GM10266 (cell line): ENCODE data around the gene RPSA.

Source experiments
- DNase-seq: peaks from one replicate; pipeline ENCODE4 v3.0.0; 2012; ENCODE audit errors: extremely low spot score
- TF ChIP-seq, protein P1 (sequence below): IDR thresholded peaks from 2 replicates; pipeline ENCODE4 v1.5.1; 2012; ENCODE audit warnings: mild to moderate bottlenecking, low read depth; ENCODE audit not compliant: control insufficient read depth, insufficient read depth; ENCODE audit errors: missing control alignments

Gene RPSA

DNA sequence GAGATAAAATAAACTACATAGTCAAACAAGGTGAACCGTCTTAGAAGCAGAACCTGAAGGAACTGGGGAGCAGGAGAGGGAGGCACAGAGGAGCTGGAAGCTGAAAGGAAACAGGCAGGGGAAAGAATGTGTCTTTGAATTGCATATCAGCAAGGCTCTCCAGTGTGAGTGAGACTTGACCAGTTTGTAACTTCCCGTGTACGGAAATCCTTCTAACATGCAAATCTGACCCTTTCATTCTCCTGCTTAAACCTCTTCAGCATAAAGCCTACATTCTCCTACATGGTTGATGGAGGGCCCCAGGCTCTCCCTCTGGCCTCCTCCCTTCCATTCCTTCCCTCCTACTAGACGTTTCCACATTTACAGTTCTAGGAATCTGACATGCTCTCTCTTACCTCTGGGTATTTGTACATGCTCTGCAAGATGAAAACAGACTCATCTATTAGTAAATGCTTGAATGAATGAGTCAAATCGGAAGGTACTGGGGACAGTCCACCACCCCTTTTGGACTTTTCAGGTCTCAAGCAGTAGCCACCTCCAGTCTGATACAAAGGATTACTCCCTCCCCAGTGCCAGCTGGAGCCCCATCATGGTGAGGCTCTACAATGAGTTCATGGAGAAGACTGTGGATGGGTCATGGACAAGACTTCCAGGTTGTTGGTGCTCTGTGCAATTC, 29.4 kb upstream of the RPSA start:
- DNase-seq: no peak
- TF ChIP-seq, protein P1, sequence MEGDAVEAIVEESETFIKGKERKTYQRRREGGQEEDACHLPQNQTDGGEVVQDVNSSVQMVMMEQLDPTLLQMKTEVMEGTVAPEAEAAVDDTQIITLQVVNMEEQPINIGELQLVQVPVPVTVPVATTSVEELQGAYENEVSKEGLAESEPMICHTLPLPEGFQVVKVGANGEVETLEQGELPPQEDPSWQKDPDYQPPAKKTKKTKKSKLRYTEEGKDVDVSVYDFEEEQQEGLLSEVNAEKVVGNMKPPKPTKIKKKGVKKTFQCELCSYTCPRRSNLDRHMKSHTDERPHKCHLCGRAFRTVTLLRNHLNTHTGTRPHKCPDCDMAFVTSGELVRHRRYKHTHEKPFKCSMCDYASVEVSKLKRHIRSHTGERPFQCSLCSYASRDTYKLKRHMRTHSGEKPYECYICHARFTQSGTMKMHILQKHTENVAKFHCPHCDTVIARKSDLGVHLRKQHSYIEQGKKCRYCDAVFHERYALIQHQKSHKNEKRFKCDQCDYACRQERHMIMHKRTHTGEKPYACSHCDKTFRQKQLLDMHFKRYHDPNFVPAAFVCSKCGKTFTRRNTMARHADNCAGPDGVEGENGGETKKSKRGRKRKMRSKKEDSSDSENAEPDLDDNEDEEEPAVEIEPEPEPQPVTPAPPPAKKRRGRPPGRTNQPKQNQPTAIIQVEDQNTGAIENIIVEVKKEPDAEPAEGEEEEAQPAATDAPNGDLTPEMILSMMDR: no peak

DNA sequence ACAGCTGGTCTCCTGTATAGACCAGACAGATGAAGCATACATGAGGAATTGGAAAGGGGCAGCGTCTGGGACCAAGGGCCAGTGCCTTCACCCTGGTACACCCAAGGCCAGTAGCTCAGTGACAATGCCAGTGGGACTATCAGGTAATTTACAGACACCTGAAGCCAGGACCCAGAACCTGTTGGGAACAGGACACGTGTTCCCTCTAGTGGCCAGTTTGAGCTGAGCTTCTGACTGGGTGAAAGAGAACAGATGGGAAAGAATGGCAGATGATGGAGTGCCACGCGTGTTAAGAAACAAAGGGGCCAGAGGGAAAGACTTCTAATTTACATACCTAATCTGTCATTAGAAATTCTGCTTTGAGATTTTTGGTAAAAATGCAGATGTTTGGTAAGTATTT, 28.4 kb upstream of the RPSA start:
- DNase-seq: peak; percentile 59
- TF ChIP-seq, protein P1: peak; percentile 88

DNA sequence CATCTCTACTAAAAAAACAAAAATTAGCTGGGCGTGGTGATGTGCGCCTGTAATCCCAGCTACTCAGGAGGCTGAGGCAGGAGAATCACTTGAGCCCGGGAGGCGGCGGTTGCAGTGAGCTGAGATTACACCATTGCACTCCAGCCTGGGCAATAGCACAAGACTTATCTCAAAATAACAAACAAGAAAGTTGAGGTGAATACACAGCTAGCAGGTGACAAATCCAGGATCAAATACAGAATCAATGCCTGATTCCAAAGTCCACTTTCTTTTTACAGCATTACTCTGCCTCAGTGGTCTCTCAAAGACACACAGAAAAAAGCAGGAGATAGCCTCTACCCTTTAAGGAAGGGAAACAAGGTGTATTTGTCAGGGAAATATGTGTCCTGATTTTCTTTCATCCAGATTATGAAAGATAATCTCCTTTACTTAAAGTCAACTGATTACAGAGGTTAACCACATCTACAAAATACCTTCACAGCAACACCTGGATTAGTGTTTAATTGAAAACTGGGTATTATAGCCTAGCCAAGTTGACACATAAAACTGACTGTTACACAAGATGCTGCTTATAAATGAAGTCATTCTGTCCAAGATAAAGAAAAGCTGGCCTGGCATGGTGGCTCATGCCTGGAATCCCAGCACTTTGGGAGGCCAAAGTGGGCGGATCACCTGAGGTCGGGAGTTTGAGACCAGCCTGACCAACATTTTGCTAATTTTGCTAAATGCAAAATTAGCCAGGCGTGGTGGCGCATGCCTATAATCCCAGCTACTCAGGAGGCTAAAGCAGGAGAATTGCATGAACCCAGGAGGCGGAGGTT, 27.4 kb upstream of the RPSA start:
- TF ChIP-seq, protein P1: no peak
- DNase-seq: no peak

DNA sequence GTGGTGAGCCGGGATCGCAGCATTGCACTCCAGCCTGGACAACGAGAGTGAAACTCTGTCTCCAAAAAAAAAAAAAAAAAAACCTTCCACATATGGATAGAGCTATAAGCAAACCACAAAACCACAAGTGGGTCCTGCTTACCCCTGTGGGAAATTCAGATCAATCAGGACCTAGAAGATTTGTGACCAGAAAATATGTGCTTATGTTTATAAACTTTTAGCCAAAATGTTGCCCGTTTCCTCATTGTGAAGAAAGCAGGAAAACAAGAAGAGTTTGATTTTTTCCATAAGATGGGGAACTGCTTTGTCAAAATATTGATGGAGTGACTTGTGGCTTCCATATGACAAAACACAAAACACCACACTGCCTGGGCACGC, 26.8 kb upstream of the RPSA start:
- TF ChIP-seq, protein P1: no peak
- no peak for DNase-seq

DNA sequence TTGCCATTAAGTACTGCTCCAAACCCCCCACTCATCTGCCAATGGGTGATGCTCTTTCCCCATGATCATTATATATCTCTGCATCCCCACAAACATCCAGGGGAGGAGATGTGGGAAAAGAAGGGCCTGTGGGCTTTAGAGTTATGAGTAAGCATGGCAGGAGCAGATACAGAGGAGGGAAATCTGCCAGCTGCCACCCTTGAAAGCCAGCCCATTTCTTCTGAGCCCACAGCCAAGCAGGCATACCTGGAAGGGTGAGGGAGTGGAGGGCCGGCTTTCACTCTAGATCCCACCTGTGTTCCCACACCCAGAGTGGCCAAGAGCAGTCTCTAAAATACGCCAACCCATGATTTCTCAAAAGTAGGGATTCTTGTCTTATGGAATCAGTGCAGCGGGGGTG, 25.1 kb upstream of the RPSA start:
- DNase-seq: no peak
- TF ChIP-seq, protein P1: no peak

DNA sequence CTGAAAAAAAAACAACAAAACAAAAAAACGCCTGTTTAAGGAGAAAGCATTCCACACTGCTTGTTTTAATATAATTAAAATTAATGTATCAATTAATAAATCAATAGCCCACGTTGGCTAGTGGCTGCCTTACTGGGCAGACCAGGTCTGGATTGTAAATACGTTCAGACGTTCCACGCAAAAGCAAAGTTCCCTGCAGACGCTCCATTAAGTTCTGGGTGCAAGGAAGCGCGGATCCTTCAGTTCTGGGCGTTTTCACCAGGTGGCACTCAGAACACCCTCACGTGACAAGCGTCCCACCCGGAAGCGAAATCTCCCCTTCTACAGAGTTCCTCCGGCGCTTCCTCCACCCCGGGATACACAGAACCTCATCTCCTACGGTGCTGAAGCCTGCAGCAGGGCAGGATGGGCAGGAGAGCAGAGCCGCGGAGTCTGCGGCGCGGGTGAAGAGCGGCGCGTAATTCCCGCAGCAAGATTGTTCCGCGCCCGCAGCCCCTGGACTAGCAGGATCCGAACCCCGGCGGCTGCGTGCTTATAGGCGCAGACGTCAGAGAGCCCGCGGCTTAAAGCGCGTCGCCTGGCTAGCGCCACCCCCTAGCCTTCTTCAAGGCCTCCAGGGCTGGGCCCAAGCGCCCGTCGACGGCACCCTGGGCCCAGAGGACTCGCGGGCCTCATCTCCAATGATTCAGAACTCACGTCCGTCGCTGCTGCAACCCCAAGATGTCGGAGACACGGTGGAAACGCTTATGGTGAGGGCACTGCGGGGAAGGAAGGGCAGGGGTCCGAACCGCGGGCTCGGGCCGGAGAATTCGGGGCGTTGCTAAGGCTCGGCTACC, 23.3 kb upstream of the RPSA start, which contains the start of gene SLC25A38:
Gene SLC25A38 (plus strand): TSS at position 326 of the 836 bp plus-strand sequence. CDS start 355 bp downstream, at position 681.
- peak; percentile 78 for DNase-seq
- TF ChIP-seq, protein P1: peak; percentile 34
